ENCODE data around the gene WIF1. TPM values are rescaled to one million over a fixed set of nuclear protein-coding genes. Genes with fewer than 3 reads are reported as not detected.

The WIF1 gene
- total RNA-seq, 5 donors from 2014 or later (not counting 1 experiment from before 2014, with no cell fraction given), result not detected

GRCh38 chr12:65125975-65126374 lies 4.9 kb upstream of the WIF1 start:
- Histone ChIP-seq H3K4me3 (ENCODE audit: control insufficient read depth in 1 of 2, extremely low read depth in 1 of 2, low read length in 1 of 2) (no peak overlapping the region), H3K36me3 (ENCODE audit: control insufficient read depth in 2 of 2, extremely low read depth in 1 of 2, insufficient read depth in 1 of 2, low read length in 1 of 2) (no peaks in the 10 kb centered on the region), H3K4me1 (ENCODE audit: control insufficient read depth in 1 of 2, extremely low read depth in 1 of 2, insufficient read depth in 2 of 2, low read length in 2 of 2) (peaks cover 0 to 7% of the 10 kb centered on the region in 2 experiments), H3K27me3 (replicated peaks in 1 of 2; ENCODE audit: control insufficient read depth in 2 of 2, extremely low read depth in 1 of 2, insufficient read depth in 2 of 2, low read length in 1 of 2) (peaks cover 6 to 24% of the 10 kb centered on the region in 2 experiments), H3K27ac (ENCODE audit: low read length) (no peak overlapping the region), H3K9me3 (no peaks in the 10 kb centered on the region)
- Mint-ChIP-seq H3K9me3 (no peaks in the 10 kb centered on the region), H3K4me3 (no peak overlapping the region), H3K27me3 (peaks cover 22 to 24% of the 10 kb centered on the region in 2 donors), H3K27ac (no peak overlapping the region), H3K4me1 (peaks cover 0 to 6% (median 5%) of the 10 kb centered on the region in 3 donors), H3K36me3 (no peaks in the 10 kb centered on the region)
- ChIA-PET CTCF (interaction anchor here in 1 of 2 donors (0.7 to 1.3 kb wide), 2 partner anchors 107 to 108 kb away, joined by 3 read pairs; no protein-coding TSS in a partner anchor), POLR2A (no interaction called here)
- ATAC-seq (replicated peaks in 1 of 4), result no peak
- 67% methylated on average over 1 of the region's 2 CpGs for WGBS (ENCODE audit: insufficient coverage)
- DNase-seq, result no peak

- ChIA-PET CTCF (interaction anchor here (0.6 to 1.3 kb wide), 3 partner anchors 107 to 717 kb away, joined by 3 read pairs; no protein-coding TSS in a partner anchor), POLR2A (no interaction called here)
- Histone ChIP-seq H3K27me3 (replicated peaks in 1 of 2; ENCODE audit: control insufficient read depth in 2 of 2, extremely low read depth in 1 of 2, insufficient read depth in 2 of 2, low read length in 1 of 2) (peaks cover 5 to 28% of the 10 kb centered on the region in 2 experiments), H3K9me3 (no peaks in the 10 kb centered on the region), H3K36me3 (ENCODE audit: control insufficient read depth in 2 of 2, extremely low read depth in 1 of 2, insufficient read depth in 1 of 2, low read length in 1 of 2) (no peaks in the 10 kb centered on the region), H3K27ac (ENCODE audit: low read length) (no peak overlapping the region), H3K4me1 (ENCODE audit: control insufficient read depth in 1 of 2, extremely low read depth in 1 of 2, insufficient read depth in 2 of 2, low read length in 2 of 2) (peaks cover 0 to 9% of the 10 kb centered on the region in 2 experiments), H3K4me3 (ENCODE audit: control insufficient read depth in 1 of 2, extremely low read depth in 1 of 2, low read length in 1 of 2) (no peak overlapping the region)
- no peak for ATAC-seq (replicated peaks in 1 of 4)
- Mint-ChIP-seq H3K27ac (no peak overlapping the region), H3K4me1 (peaks cover 5 to 12% (median 9%) of the 10 kb centered on the region in 3 donors), H3K27me3 (peaks cover 29 to 32% of the 10 kb centered on the region in 2 donors), H3K4me3 (no peak overlapping the region), H3K9me3 (no peaks in the 10 kb centered on the region), H3K36me3 (no peaks in the 10 kb centered on the region)
- no peak for DNase-seq
- no CpG with 5 or more reads among the region's 1 CpG for WGBS (ENCODE audit: insufficient coverage)
Observed at GRCh38 chr12:65125247-65125646, 4.1 kb upstream of the WIF1 start.

- POLR2A ChIA-PET, result no interaction called here
- H3K4me1 Mint-ChIP-seq, result peaks cover 5 to 12% (median 9%) of the 10 kb centered on the region in 3 donors
- no peak overlapping the region for H3K27ac ChIP-seq (ENCODE audit: low read length)
- no peaks in the 10 kb centered on the region for H3K36me3 ChIP-seq (ENCODE audit: control insufficient read depth in 2 of 2, extremely low read depth in 1 of 2, insufficient read depth in 1 of 2, low read length in 1 of 2)
- H3K4me1 ChIP-seq (ENCODE audit: control insufficient read depth in 1 of 2, extremely low read depth in 1 of 2, insufficient read depth in 2 of 2, low read length in 2 of 2), result peaks cover 0 to 9% of the 10 kb centered on the region in 2 experiments
- H3K27me3 Mint-ChIP-seq, result peaks cover 30 to 36% of the 10 kb centered on the region in 2 donors
- no peaks in the 10 kb centered on the region for H3K36me3 Mint-ChIP-seq
- WGBS (ENCODE audit: insufficient coverage), result 20% methylated on average over 1 of the region's 8 CpGs
- no peak overlapping the region for H3K27ac Mint-ChIP-seq
- H3K9me3 ChIP-seq, result no peaks in the 10 kb centered on the region
- CTCF ChIA-PET, result interaction anchor here in 1 of 2 donors (0.7 kb wide), 1 partner anchor 39 kb away, joined by 3 read pairs; no protein-coding TSS in a partner anchor
- no peak overlapping the region for H3K4me3 ChIP-seq (ENCODE audit: control insufficient read depth in 1 of 2, extremely low read depth in 1 of 2, low read length in 1 of 2)
- no peak overlapping the region for H3K4me3 Mint-ChIP-seq
- H3K27me3 ChIP-seq (replicated peaks in 1 of 2; ENCODE audit: control insufficient read depth in 2 of 2, extremely low read depth in 1 of 2, insufficient read depth in 2 of 2, low read length in 1 of 2), result peaks cover 9 to 28% of the 10 kb centered on the region in 2 experiments
- DNase-seq, result peak in 1 of 35 experiments; percentile 40
- H3K9me3 Mint-ChIP-seq, result no peaks in the 10 kb centered on the region
- no peak for ATAC-seq (replicated peaks in 1 of 4)
Observed at GRCh38 chr12:65123435-65124063, 2.4 kb upstream of the WIF1 start.

GRCh38 chr12:65122703-65123102 lies 1.6 kb upstream of the WIF1 start:
- no peaks in the 10 kb centered on the region for H3K9me3 Mint-ChIP-seq
- H3K27ac Mint-ChIP-seq, result no peak overlapping the region
- ChIA-PET POLR2A (no interaction called here), CTCF (interaction anchor here (0.6 to 1.0 kb wide), 5 partner anchors 18 to 1271 kb away, joined by 3 to 4 read pairs (median 3); no protein-coding TSS in a partner anchor)
- H3K4me3 Mint-ChIP-seq, result no peak overlapping the region
- H3K27me3 Mint-ChIP-seq, result peaks cover 33 to 41% of the 10 kb centered on the region in 2 donors
- no peaks in the 10 kb centered on the region for H3K36me3 Mint-ChIP-seq
- H3K4me1 Mint-ChIP-seq, result peaks cover 5 to 12% (median 9%) of the 10 kb centered on the region in 3 donors
- no peaks in the 10 kb centered on the region for H3K9me3 ChIP-seq
- DNase-seq (no peak), ATAC-seq (replicated peaks in 1 of 4) (no peak)
- H3K4me1 ChIP-seq (ENCODE audit: control insufficient read depth in 1 of 2, extremely low read depth in 1 of 2, insufficient read depth in 2 of 2, low read length in 2 of 2), result peaks cover 0 to 9% of the 10 kb centered on the region in 2 experiments
- H3K27me3 ChIP-seq (replicated peaks in 1 of 2; ENCODE audit: control insufficient read depth in 2 of 2, extremely low read depth in 1 of 2, insufficient read depth in 2 of 2, low read length in 1 of 2), result peaks cover 9 to 30% of the 10 kb centered on the region in 2 experiments
- no peak overlapping the region for H3K4me3 ChIP-seq (ENCODE audit: control insufficient read depth in 1 of 2, extremely low read depth in 1 of 2, low read length in 1 of 2)
- H3K27ac ChIP-seq (ENCODE audit: low read length), result no peak overlapping the region
- H3K36me3 ChIP-seq (ENCODE audit: control insufficient read depth in 2 of 2, extremely low read depth in 1 of 2, insufficient read depth in 1 of 2, low read length in 1 of 2), result no peaks in the 10 kb centered on the region
- 83% methylated on average over 2 of the region's 5 CpGs for WGBS (ENCODE audit: insufficient coverage)

- no peaks in the 10 kb centered on the region for H3K9me3 ChIP-seq
- DNase-seq (no peak), ATAC-seq (replicated peaks in 1 of 4) (no peak)
- peaks cover 0 to 9% of the 10 kb centered on the region in 2 experiments for H3K4me1 ChIP-seq (ENCODE audit: control insufficient read depth in 1 of 2, extremely low read depth in 1 of 2, insufficient read depth in 2 of 2, low read length in 2 of 2)
- WGBS (ENCODE audit: insufficient coverage), result 83% methylated on average over 30 of the region's 34 CpGs
- Mint-ChIP-seq H3K27me3 (peaks cover 36 to 43% of the 10 kb centered on the region in 2 donors), H3K27ac (no peak overlapping the region), H3K4me1 (peaks cover 5 to 12% (median 9%) of the 10 kb centered on the region in 3 donors), H3K4me3 (peak overlapping the region; percentile 14 to 70 (median 46)), H3K36me3 (no peaks in the 10 kb centered on the region), H3K9me3 (no peaks in the 10 kb centered on the region)
- no peak overlapping the region for H3K4me3 ChIP-seq (ENCODE audit: control insufficient read depth in 1 of 2, extremely low read depth in 1 of 2, low read length in 1 of 2)
- ChIA-PET CTCF (interaction anchor here in 1 of 2 donors (0.5 to 1.0 kb wide), 2 partner anchors 96 to 110 kb away, joined by 3 to 7 read pairs; no protein-coding TSS in a partner anchor), POLR2A (no interaction called here)
- peaks cover 11 to 31% of the 10 kb centered on the region in 2 experiments for H3K27me3 ChIP-seq (replicated peaks in 1 of 2; ENCODE audit: control insufficient read depth in 2 of 2, extremely low read depth in 1 of 2, insufficient read depth in 2 of 2, low read length in 1 of 2)
- H3K36me3 ChIP-seq (ENCODE audit: control insufficient read depth in 2 of 2, extremely low read depth in 1 of 2, insufficient read depth in 1 of 2, low read length in 1 of 2), result no peaks in the 10 kb centered on the region
- no peak overlapping the region for H3K27ac ChIP-seq (ENCODE audit: low read length)
Observed at GRCh38 chr12:65121956-65122469, 908 bp upstream of the WIF1 start.

GRCh38 chr12:65119063-65119462 lies 2.0 kb downstream of the WIF1 start:
- H3K4me3 ChIP-seq (ENCODE audit: control insufficient read depth in 1 of 2, extremely low read depth in 1 of 2, low read length in 1 of 2), result no peak overlapping the region
- ChIA-PET POLR2A (no interaction called here), CTCF (no interaction called here)
- H3K9me3 ChIP-seq, result no peaks in the 10 kb centered on the region
- WGBS (ENCODE audit: insufficient coverage), result no CpG with 5 or more reads among the region's 3 CpGs
- peaks cover 0 to 9% of the 10 kb centered on the region in 2 experiments for H3K4me1 ChIP-seq (ENCODE audit: control insufficient read depth in 1 of 2, extremely low read depth in 1 of 2, insufficient read depth in 2 of 2, low read length in 2 of 2)
- no peak for ATAC-seq (replicated peaks in 1 of 4)
- H3K27me3 ChIP-seq (replicated peaks in 1 of 2; ENCODE audit: control insufficient read depth in 2 of 2, extremely low read depth in 1 of 2, insufficient read depth in 2 of 2, low read length in 1 of 2), result peaks cover 12 to 23% of the 10 kb centered on the region in 2 experiments
- Mint-ChIP-seq H3K36me3 (no peaks in the 10 kb centered on the region), H3K4me1 (peaks cover 5 to 12% (median 9%) of the 10 kb centered on the region in 3 donors), H3K27ac (no peak overlapping the region), H3K4me3 (no peak overlapping the region), H3K9me3 (no peaks in the 10 kb centered on the region), H3K27me3 (peaks cover 38 to 49% of the 10 kb centered on the region in 2 donors)
- no peak overlapping the region for H3K27ac ChIP-seq (ENCODE audit: low read length)
- no peak for DNase-seq
- no peaks in the 10 kb centered on the region for H3K36me3 ChIP-seq (ENCODE audit: control insufficient read depth in 2 of 2, extremely low read depth in 1 of 2, insufficient read depth in 1 of 2, low read length in 1 of 2)
